ENCODE measurements around the gene ITPR1.

The ITPR1 gene

GRCh38 chr3:4644951-4645350 lies 151.8 kb downstream of the ITPR1 start:
- no peak for DNase-seq

DNA sequence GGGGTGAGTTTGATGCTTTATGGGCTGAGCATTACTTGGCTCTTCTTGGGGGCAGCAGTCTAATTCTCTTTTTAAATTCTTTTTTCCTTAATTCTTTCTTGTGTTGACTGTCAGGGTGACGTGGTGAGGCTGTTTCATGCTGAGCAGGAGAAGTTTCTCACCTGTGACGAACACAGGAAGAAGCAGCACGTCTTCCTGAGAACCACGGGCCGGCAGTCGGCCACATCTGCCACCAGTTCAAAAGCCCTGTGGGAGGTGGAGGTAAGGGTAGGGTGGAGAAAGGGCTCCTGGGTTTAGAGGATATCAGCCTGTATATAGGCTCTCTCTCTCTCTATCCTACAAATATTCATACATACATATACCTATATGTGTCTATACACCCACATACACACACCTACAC lies 152.3 kb downstream of the ITPR1 start:
- DNase-seq: peak in 1 of 5 donors; percentile 7

DNA sequence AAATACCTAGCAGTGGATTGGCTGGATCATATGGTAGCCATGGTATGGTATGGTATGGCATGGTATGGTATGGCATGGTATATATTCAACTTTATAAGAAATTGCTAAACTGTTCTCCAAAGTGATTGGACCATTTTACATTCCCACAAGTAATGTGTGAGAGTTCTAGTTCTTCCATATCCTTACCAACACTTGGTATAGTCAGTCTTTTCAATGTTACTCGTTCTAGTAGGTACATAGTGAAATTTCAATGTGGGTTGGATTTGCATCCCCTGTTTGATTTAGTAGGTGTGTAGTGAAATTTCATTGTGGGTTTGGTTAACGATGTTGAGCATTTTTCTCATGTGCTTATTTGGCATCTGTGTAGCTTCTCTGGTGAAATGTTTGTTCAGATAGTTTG lies 154.3 kb downstream of the ITPR1 start:
- DNase-seq: no peak

GRCh38 chr3:4655145-4656045 lies 162.2 kb downstream of the ITPR1 start:
- DNase-seq: no peak

- no peak for DNase-seq
Measured at GRCh38 chr3:4656059-4656458, 162.9 kb downstream of the ITPR1 start.

DNA sequence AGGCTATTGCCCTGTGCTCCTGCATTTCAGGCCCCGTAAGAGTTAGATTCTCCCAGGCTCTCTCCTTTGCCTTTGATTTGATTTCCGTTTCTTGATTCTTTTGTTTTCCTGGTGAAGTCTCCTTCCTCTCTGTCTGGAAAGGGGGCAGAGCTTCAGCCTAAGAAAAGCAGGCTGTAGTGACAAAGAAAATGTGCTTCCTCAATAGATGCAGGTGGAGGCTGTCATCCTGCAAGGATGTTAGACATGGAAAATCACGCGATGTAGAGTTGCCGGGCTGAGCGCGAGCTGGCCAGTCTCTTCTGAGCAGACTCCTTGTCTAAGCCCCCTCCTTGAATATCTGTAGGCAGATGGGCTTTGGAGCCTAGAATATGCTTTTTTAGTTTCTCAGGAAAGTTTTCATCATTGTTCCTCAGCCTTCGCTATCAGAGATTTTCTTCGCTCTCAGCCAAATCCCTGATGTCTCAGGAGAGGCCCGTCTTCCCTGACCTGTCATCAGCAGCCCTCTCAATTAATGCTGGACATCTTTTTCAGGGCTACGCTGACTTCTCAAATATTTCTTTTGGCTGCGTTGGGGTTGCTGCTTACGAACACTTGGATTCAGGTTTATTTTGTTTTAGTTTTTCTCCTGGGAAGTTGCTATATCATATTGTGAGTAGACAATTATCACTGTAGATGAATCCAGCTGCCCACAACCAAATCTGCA lies 163.6 kb downstream of the ITPR1 start:
- DNase-seq: no peak

- no peak for DNase-seq
Measured at GRCh38 chr3:4660936-4661335, 167.8 kb downstream of the ITPR1 start.

GRCh38 chr3:4664412-4664811 lies 171.3 kb downstream of the ITPR1 start:
- no peak for DNase-seq

DNA sequence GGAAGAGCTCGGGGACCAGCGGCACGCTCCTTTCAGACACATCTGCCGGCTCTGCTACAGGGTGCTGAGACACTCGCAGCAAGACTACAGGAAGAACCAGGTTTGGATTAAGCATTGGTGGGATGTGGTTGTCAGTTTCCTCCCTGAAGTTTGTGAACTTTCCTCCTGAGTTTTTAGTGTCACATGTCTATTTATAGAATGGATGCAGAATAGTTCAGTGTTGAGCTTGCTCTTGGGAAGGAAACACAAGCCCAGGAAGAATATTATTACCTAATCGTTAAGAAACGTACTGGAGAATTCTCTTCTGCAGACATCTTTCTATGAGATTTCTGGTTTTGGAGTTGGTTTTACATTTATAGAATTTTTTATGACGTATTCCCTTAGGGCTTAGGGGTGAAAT lies 172.0 kb downstream of the ITPR1 start:
- DNase-seq: no peak

DNA sequence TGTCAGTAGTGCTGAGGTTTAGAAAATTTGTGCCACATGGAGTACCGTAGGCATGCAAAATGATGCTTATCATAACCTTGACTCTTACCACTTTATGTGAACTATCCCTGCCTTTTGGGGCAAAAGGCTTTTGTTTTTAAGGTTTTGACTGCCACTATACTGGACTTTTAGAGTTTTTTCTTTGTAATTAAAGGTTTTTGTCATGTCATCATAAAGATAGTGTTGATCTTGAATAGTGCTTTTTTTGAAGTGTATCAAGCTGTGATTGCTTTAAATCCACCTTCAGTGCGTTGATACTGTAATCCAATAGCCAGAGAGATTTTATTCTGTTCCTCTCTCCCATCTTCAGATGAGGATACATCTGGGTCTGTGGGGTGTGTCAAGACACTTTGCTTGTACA lies 172.9 kb downstream of the ITPR1 start:
- DNase-seq: no peak

- DNase-seq: no peak
Measured at GRCh38 chr3:4670352-4670751, 177.2 kb downstream of the ITPR1 start.

DNA sequence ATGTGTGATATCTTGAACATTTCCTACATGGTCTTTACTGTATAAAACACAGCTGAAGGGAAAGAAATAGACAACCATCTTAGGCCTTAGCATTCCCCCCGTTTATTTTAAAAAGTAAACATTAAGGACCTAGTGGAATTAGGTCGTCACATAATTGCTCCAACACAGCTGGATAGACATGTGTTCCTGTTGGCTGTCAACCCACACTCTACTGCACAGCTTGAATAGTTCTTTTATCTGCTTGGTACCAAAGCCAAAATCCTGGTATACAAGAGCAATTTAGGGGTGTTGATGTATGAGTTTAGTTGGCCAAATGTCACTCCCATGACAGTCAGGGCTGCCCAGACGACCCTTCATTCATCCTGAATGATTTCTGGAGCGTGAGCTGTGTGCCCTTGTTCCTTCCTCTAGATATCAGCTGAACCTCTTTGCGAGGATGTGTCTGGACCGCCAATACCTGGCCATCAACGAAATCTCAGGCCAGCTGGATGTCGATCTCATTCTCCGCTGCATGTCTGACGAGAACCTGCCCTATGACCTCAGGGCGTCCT lies 179.7 kb downstream of the ITPR1 start:
- no peak for DNase-seq

GRCh38 chr3:4674216-4674615 lies 181.1 kb downstream of the ITPR1 start:
- no peak for DNase-seq

- DNase-seq: no peak
Measured at GRCh38 chr3:4675704-4676103, 182.6 kb downstream of the ITPR1 start.

DNA sequence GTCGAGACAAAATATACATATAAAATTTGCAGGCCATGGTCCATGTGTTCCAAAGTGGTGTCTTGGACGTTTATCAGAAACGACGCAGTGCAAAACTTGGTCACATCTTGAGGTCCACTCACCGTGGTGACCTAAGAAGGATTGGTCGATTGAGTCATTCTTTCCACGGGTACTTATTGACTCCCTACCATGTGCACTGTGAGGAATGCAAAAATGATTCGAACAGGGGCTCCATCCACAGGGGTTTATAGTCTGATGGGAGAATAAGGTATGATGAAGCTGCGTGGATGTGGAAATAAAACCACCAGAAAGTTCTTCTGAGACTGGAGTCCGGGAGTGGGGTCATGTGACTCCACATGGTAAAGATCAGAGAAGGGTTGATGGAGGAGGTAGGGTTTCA lies 185.2 kb downstream of the ITPR1 start:
- no peak for DNase-seq

GRCh38 chr3:4680227-4680691 lies 187.1 kb downstream of the ITPR1 start:
- no peak for DNase-seq

DNA sequence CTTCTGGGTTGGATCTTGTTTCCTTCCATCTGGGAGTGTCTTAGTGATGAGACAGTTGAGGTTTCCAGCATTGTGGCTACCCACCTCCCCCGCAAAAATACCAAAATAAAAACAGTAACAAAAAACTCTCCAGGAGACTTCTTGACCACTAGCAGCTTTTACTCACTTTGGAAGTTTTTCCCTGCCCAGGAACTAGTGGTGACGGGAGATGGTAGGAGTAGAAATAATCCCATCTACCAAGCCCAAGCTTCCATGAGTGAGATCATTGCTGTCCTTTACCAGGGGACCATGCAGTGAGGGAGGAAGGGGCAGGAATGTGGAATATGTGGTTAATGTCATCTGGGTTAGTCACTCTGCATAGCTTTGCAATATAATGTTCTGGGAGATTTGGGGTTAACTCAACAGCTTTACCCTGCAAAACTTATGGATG lies 187.7 kb downstream of the ITPR1 start:
- DNase-seq: no peak

DNA sequence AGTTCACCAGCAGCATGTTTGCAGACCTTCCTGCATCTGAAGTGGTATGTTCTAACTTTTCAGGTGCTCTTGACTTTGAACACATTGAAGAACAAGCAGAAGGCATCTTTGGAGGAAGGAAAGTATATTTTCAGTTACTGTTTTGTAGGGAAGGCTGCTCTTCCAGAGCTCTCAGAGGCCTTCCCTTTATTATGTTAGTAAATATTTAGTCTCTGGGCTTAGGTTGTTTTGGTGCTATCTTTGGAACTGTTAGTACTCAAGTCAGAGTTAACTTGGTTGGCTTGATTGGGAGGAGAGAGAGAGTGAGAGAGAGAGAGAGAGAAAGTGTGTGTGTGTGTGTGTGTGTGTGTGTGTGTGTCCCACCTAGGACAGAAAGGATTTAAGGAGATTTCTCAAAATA lies 188.2 kb downstream of the ITPR1 start:
- DNase-seq: no peak

GRCh38 chr3:4684117-4684516 lies 191.0 kb downstream of the ITPR1 start:
- no peak for DNase-seq

- DNase-seq: no peak
Measured at GRCh38 chr3:4684976-4685375, 191.8 kb downstream of the ITPR1 start.

DNA sequence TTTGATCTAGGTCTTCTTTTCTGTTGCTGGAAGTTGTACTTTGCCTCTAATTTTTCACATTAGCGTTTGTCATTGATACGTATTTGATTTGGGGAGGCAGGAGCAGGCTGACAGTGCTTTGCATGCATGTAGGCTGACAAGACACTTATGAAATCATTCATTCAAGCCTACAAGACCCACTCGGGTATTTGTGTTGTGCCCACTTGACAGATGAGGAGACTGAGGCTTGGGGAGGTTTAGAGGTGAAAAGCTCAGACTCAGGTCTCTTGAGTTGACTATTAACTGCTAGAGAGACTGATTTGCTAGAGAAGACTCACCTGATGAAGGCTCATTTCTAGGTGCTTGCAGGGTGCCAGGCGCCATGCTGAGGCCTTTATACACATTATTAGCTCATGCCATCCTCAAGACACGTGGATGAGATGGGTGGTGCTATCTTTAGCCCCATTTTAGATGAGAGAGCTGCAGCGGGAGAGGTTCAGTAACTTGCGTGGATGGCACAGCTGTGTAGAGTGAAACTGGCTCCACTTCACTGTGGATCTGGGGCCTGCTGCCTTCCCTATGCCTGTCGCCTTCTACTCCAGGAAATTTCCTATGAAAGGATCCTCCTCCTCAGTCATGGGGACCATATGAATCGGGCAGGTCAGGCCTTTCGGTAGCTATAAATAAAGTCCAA lies 192.7 kb downstream of the ITPR1 start:
- no peak for DNase-seq

DNA sequence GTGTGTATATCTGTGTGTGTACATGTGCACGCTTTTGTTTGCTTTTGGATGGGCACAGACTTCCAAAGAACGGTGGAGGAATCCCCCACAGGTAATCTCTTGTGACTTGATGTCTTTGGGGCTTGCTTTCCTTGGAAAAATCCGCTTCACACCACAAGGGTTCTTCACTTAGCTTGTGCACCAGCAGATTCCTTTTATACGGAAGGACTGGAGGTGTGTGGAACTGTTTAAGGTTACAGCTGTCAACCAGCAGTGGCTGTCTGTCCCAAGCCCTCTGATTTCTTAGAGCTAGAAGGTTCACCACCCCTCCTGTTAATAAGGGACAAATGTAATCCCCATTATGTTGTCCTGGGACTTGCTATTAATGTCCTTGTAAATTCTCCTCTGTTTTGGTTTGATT lies 193.5 kb downstream of the ITPR1 start:
- no peak for DNase-seq

- DNase-seq: no peak
Measured at GRCh38 chr3:4687167-4687566, 194.0 kb downstream of the ITPR1 start.
